Mesothelial cell of epicardium (in vitro differentiated cells): ENCODE results near the gene STYXL2. TPM values are rescaled to one million over a fixed set of nuclear protein-coding genes. Genes with fewer than 3 reads are reported as not detected.

Experiments
- DNase-seq, 2 experiments: peaks; one replicate each; pipeline ENCODE4 v3.0.0; 2021; ENCODE audit warnings: low spot score in 2 of 2; ENCODE audit not compliant: unreplicated experiment in 2 of 2
- H3K27ac Mint-ChIP-seq: 2 replicates; pipeline ENCODE4 v1.8.0; 2021; ENCODE audit warnings: mixed read lengths
- H3K27me3 Mint-ChIP-seq: 2 replicates; pipeline ENCODE4 v1.8.0; 2021; ENCODE audit warnings: low read depth, mixed read lengths
- H3K36me3 Mint-ChIP-seq: 2 replicates; pipeline ENCODE4 v1.8.0; 2021; ENCODE audit warnings: mixed read lengths
- H3K4me1 Mint-ChIP-seq: 2 replicates; pipeline ENCODE4 v1.8.0; 2021; ENCODE audit warnings: mixed read lengths
- H3K4me3 Mint-ChIP-seq: 2 replicates; pipeline ENCODE4 v1.8.0; 2021; ENCODE audit warnings: mild to moderate bottlenecking, moderate library complexity, mixed read lengths
- H3K9me3 Mint-ChIP-seq: 2 replicates; pipeline ENCODE4 v1.8.0; 2021; ENCODE audit warnings: mixed read lengths
- total RNA-seq: library from RNA; stranded (reverse); gene quantifications from 3 replicates; pipeline ENCODE4 v1.2.1, GENCODE V29; 2021
- TF ChIP-seq, protein P1 (sequence below): fragments of 200-600 bp; sonication (generic); IDR thresholded peaks from one replicate; pipeline ENCODE4 v1.5.0; 2021; ENCODE audit warnings: antibody characterized with exemption; ENCODE audit not compliant: unreplicated experiment

Gene STYXL2
- total RNA-seq, 1 donor from 2014 or later, result 0.18 TPM

DNA sequence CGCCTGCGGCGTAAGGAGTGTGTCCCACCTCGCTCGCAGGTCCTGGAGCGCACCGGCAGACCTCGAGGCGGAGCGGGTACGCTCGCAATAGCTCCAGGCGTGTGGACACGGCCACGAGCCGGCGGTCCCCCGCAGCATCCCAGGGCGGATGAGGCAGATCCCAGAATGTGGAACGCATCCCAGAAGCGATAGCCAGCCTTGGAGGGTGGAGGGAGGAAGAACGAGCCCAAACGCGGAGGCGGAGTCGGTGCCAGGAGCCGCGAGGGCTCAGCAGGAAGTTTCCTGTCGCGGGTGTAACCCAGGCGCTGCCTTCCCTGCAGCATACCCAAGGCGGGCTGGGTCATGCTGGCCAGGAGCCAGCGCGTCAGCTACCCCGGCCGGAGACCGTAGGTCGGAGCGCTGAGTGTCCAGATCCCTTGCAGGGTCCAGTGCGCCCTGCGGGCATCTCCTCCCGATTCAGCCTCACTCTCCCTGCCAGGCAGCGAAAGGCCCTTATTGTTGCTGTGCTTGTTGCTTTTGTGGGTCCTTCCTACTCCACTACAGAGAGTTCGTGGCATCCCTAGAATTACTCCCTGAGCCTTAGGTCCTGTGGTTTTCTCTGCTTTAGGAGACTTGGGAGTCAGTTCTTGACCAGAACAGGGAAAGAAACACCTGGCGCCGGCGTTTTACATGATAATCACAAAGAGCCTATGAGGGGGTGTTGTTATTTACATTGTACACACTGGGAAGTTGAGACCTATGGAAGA is 27.7 kb downstream of the STYXL2 start:
- Mint-ChIP-seq H3K36me3 (no peaks in the 10 kb centered on the region), H3K4me3 (peak overlapping the region; percentile 71), H3K27ac (peak overlapping the region; percentile 83), H3K27me3 (peaks cover 6% of the 10 kb centered on the region), H3K4me1 (peaks cover 30% of the 10 kb centered on the region), H3K9me3 (no peaks in the 10 kb centered on the region)
- DNase-seq, result peak; percentile 36 to 66
- TF ChIP-seq, protein P1, sequence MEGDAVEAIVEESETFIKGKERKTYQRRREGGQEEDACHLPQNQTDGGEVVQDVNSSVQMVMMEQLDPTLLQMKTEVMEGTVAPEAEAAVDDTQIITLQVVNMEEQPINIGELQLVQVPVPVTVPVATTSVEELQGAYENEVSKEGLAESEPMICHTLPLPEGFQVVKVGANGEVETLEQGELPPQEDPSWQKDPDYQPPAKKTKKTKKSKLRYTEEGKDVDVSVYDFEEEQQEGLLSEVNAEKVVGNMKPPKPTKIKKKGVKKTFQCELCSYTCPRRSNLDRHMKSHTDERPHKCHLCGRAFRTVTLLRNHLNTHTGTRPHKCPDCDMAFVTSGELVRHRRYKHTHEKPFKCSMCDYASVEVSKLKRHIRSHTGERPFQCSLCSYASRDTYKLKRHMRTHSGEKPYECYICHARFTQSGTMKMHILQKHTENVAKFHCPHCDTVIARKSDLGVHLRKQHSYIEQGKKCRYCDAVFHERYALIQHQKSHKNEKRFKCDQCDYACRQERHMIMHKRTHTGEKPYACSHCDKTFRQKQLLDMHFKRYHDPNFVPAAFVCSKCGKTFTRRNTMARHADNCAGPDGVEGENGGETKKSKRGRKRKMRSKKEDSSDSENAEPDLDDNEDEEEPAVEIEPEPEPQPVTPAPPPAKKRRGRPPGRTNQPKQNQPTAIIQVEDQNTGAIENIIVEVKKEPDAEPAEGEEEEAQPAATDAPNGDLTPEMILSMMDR, result no peak

DNA sequence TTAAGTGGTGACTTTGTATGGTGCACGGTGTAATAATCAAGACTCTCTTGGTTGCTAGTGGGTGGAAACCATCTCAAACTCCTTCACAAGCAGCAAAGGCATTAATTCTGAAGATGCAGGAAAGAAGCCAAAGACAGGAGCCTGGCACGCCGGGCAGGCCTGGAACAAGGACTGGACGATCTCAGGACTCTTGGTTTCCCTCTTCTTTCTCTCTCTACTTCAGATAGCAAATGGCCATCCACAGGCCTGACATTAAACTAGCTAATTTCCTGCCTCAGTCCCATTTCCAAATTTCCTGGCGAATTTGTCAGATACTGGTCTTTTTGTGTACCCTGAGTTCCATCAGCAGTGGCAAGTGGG is 28.2 kb downstream of the STYXL2 start:
- H3K9me3 Mint-ChIP-seq, result no peaks in the 10 kb centered on the region
- no peaks in the 10 kb centered on the region for H3K36me3 Mint-ChIP-seq
- peak overlapping the region; percentile 83 for H3K27ac Mint-ChIP-seq
- peaks cover 7% of the 10 kb centered on the region for H3K27me3 Mint-ChIP-seq
- TF ChIP-seq, protein P1, result no peak
- no peak for DNase-seq
- no peak overlapping the region for H3K4me3 Mint-ChIP-seq
- peaks cover 30% of the 10 kb centered on the region for H3K4me1 Mint-ChIP-seq

DNA sequence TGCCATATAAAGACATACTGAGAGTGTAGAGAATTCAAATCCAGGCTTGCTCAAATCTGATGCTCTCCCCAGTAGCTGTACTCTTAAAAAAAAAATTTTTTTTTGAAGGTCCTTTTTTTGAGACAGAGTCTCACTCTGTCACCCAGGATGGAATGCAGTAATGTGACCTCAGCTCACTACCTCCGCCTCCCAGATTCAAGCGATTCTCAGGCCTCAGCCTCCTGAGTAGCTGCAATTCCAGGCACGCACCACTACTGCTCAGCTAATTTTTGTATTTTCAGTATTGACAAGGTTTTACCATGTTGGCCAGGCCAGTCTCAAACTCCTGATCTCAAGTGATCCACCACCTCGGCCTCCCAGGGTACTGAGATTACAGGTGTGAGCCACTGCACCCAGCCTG is 28.7 kb downstream of the STYXL2 start:
- TF ChIP-seq, protein P1, result no peak
- Mint-ChIP-seq H3K27me3 (peaks cover 10% of the 10 kb centered on the region), H3K9me3 (no peaks in the 10 kb centered on the region), H3K36me3 (no peaks in the 10 kb centered on the region), H3K4me1 (peaks cover 30% of the 10 kb centered on the region), H3K27ac (peak overlapping the region; percentile 83), H3K4me3 (no peak overlapping the region)
- DNase-seq, result no peak

- Mint-ChIP-seq H3K27me3 (peaks cover 10% of the 10 kb centered on the region), H3K36me3 (no peaks in the 10 kb centered on the region), H3K9me3 (no peaks in the 10 kb centered on the region), H3K27ac (no peak overlapping the region), H3K4me3 (no peak overlapping the region), H3K4me1 (peaks cover 7% of the 10 kb centered on the region)
- TF ChIP-seq, protein P1, result no peak
- no peak for DNase-seq
These were observed 32.4 kb downstream of the STYXL2 start for GRCh38 chr1:167126317-167126716.

- TF ChIP-seq, protein P1, result no peak
- Mint-ChIP-seq H3K9me3 (no peaks in the 10 kb centered on the region), H3K27me3 (peaks cover 10% of the 10 kb centered on the region), H3K4me3 (no peak overlapping the region), H3K27ac (no peak overlapping the region), H3K4me1 (peaks cover 4% of the 10 kb centered on the region), H3K36me3 (no peaks in the 10 kb centered on the region)
- no peak for DNase-seq
These were observed 32.9 kb downstream of the STYXL2 start for GRCh38 chr1:167126811-167127210.

- TF ChIP-seq, protein P1, result no peak
- Mint-ChIP-seq H3K27ac (no peak overlapping the region), H3K4me1 (peaks cover under 1% of the 10 kb centered on the region), H3K4me3 (no peak overlapping the region), H3K27me3 (peaks cover 10% of the 10 kb centered on the region), H3K9me3 (no peaks in the 10 kb centered on the region), H3K36me3 (no peaks in the 10 kb centered on the region)
- DNase-seq, result no peak
These were observed 33.4 kb downstream of the STYXL2 start for GRCh38 chr1:167127236-167127635.
